Neural cell (in vitro differentiated cells): ENCODE measurements around the gene CAP2.

Experiments used
- CTCF ChIP-seq: fragments of 450-650 bp; IDR thresholded peaks from 2 replicates; pipeline ENCODE4 v1.5.1; 2014; ENCODE audit warnings: antibody characterized with exemption, mild to moderate bottlenecking, moderate library complexity; ENCODE audit not compliant: poor library complexity, severe bottlenecking
- EP300 ChIP-seq: fragments of 450-650 bp; conservative IDR thresholded peaks from 2 replicates; pipeline ENCODE4 v1.6.1; 2014; ENCODE audit warnings: antibody characterized with exemption, mild to moderate bottlenecking, moderate library complexity; ENCODE audit not compliant: poor library complexity, severe bottlenecking
- EZH2 ChIP-seq: fragments of 200-600, 300-800 bp; shearing (Covaris generic), sonication (generic); IDR thresholded peaks from 2 replicates; pipeline ENCODE4 v1.6.1; 2014; ENCODE audit warnings: antibody characterized with exemption, low read length, borderline replicate concordance, mild to moderate bottlenecking; ENCODE audit not compliant: insufficient read depth, poor library complexity, severe bottlenecking
- RAD21 ChIP-seq: fragments of 450-650 bp; conservative IDR thresholded peaks from 2 replicates; pipeline ENCODE4 v1.6.1; 2014; ENCODE audit warnings: antibody characterized with exemption, mild to moderate bottlenecking, moderate library complexity
- TAF1 ChIP-seq: IDR thresholded peaks from 2 replicates; pipeline ENCODE4 v1.6.1; 2012; ENCODE audit warnings: low read depth
- TF ChIP-seq, protein P1 (sequence below): IDR thresholded peaks from 2 replicates; pipeline ENCODE4 v1.6.1; 2012; ENCODE audit warnings: borderline replicate concordance

DNA sequence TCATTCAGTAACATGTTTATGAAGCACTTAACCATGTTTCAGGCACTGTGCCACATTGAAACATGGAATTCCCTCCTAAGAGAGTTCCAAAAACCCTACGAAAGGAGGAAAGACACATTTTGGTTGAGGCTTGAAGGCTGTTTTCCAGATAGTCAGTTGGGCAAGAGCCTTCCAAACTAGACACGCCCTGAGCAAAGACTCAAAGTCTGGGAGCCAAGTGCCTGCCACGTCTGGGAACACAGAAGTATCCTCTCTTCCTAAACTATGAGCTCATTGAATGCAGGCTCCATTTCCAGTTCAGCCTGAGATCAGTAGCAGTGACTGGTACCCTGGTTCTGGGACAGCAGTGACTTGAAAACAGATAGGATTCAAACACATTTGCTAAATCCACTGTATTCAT, 132.2 kb downstream of the CAP2 start:
- TF ChIP-seq CTCF (no peak), TAF1 (no peak), RAD21 (no peak), EP300 (no peak), EZH2 (no peak)
- TF ChIP-seq, protein P1, sequence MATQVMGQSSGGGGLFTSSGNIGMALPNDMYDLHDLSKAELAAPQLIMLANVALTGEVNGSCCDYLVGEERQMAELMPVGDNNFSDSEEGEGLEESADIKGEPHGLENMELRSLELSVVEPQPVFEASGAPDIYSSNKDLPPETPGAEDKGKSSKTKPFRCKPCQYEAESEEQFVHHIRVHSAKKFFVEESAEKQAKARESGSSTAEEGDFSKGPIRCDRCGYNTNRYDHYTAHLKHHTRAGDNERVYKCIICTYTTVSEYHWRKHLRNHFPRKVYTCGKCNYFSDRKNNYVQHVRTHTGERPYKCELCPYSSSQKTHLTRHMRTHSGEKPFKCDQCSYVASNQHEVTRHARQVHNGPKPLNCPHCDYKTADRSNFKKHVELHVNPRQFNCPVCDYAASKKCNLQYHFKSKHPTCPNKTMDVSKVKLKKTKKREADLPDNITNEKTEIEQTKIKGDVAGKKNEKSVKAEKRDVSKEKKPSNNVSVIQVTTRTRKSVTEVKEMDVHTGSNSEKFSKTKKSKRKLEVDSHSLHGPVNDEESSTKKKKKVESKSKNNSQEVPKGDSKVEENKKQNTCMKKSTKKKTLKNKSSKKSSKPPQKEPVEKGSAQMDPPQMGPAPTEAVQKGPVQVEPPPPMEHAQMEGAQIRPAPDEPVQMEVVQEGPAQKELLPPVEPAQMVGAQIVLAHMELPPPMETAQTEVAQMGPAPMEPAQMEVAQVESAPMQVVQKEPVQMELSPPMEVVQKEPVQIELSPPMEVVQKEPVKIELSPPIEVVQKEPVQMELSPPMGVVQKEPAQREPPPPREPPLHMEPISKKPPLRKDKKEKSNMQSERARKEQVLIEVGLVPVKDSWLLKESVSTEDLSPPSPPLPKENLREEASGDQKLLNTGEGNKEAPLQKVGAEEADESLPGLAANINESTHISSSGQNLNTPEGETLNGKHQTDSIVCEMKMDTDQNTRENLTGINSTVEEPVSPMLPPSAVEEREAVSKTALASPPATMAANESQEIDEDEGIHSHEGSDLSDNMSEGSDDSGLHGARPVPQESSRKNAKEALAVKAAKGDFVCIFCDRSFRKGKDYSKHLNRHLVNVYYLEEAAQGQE = no peak
